ENCODE data around the gene ATRAID. TPM values are rescaled to one million over a fixed set of nuclear protein-coding genes. Genes with fewer than 3 reads are reported as not detected.

ATRAID gene
- total RNA-seq, 1 donor from 2014 or later = 75.0 TPM

GRCh38 chr2:27220091-27220490, 8.2 kb downstream of the ATRAID start:
- no peak for ATAC-seq

- ATAC-seq = no peak
Measured at GRCh38 chr2:27221166-27221565, 9.3 kb downstream of the ATRAID start.

- ATAC-seq = no peak
Measured at GRCh38 chr2:27222407-27222806, 10.6 kb downstream of the ATRAID start.

- ATAC-seq = no peak
Measured at GRCh38 chr2:27223416-27223815, 11.6 kb downstream of the ATRAID start.

- ATAC-seq = no peak
Measured at GRCh38 chr2:27225526-27225925, 13.7 kb downstream of the ATRAID start.

- no peak for ATAC-seq
Measured at GRCh38 chr2:27227501-27227900, 15.7 kb downstream of the ATRAID start.

GRCh38 chr2:27231921-27232320, 20.1 kb downstream of the ATRAID start:
- no peak for ATAC-seq

- no peak for ATAC-seq
Measured at GRCh38 chr2:27233341-27233740, 21.5 kb downstream of the ATRAID start.

- no peak for ATAC-seq
Measured at GRCh38 chr2:27236136-27236535, 24.3 kb downstream of the ATRAID start.

GRCh38 chr2:27236626-27237025, 24.8 kb downstream of the ATRAID start:
- no peak for ATAC-seq

GRCh38 chr2:27237341-27237945, 25.6 kb downstream of the ATRAID start:
- no peak for ATAC-seq

- ATAC-seq = no peak
Measured at GRCh38 chr2:27238976-27239375, 27.1 kb downstream of the ATRAID start.

GRCh38 chr2:27240406-27240805, 28.6 kb downstream of the ATRAID start:
- no peak for ATAC-seq

- ATAC-seq = no peak
Measured at GRCh38 chr2:27241761-27242613, 30.1 kb downstream of the ATRAID start.

- ATAC-seq = no peak
Measured at GRCh38 chr2:27242614-27242951, 30.7 kb downstream of the ATRAID start.

GRCh38 chr2:27243391-27244130, 31.7 kb downstream of the ATRAID start:
- ATAC-seq = no peak

GRCh38 chr2:27245116-27245515, 33.3 kb downstream of the ATRAID start:
- no peak for ATAC-seq

GRCh38 chr2:27245626-27246025, 33.8 kb downstream of the ATRAID start:
- no peak for ATAC-seq

- no peak for ATAC-seq
Measured at GRCh38 chr2:27247893-27248292, 36.1 kb downstream of the ATRAID start.

GRCh38 chr2:27249159-27249890, 37.5 kb downstream of the ATRAID start:
- peak; percentile 29 for ATAC-seq

- ATAC-seq = peak; percentile 62
Measured at GRCh38 chr2:27249891-27250651, 38.2 kb downstream of the ATRAID start.
